SKM-1 (cell line): ENCODE measurements around the gene RADIL.

Source experiments
- DNase-seq: peaks from one replicate; lab custom pipeline; 2025; ENCODE audit not compliant: unreplicated experiment; lab: John Stamatoyannopoulos, UW

RADIL gene

DNA sequence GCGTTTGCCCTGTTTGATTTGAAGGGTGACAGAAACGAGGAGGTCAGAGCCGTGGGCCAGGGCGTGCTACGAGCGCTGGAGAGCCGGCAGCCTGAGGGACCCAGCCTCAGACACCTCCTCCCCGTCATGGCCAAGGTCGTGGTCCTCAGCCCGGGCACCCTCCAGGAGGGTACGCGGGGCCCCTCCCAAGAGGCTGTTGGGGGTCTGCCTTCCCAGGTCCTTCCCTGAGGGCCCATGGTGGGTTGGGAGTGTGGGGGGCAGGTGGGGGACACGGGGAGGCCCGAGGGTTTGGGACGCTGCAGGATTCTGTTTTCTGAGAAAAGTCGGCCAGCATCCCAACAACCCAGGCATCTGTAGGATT, 100.2 kb downstream of the RADIL start:
- no peak for DNase-seq

DNA sequence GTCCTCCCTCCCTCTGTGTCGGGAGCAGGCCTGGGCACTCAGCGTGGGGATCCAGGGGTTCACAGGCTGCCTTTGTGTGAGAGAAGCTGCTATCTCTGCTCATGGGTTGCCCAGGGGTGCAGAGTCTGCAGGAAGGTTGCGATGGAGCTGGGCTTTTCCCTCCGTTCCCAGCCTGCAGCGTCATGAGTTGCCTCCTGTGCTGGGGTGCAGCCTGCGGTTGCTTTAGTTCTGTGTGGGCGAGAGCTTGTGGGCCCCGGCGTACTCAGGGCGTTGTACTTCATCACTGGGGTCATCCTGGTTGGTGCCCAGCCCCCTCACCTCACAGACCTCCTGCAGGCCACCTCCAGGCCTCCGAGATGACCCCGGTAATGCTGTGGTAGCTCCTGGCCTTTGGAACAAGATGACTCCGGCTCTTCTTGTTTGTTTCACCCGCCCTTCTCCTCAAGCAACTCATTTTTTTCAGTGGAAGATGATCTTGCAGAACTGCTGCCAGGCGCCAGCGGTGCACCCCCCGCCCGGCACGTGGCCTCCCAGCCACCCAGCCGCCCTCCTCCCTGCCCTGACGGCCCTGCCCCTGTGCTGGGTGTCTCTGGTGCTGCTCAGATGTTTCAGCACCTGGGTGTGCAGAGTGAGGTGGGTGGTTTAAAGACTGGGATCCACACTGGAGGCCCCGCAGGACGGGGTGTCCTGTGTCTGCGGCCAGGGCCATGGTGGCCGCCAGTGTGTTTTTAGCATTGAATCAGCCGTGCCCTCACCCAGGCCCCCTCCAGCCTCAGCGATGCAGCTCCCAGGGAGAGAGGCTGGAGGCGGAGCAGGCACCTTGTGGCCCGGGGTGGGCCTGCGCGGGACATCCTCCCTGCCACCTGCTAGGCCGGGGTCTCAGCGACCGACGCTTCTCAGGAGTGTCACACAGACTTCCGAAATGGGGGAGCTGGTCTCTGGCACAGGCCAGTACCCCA, 100.9 kb downstream of the RADIL start:
- DNase-seq: no peak

DNA sequence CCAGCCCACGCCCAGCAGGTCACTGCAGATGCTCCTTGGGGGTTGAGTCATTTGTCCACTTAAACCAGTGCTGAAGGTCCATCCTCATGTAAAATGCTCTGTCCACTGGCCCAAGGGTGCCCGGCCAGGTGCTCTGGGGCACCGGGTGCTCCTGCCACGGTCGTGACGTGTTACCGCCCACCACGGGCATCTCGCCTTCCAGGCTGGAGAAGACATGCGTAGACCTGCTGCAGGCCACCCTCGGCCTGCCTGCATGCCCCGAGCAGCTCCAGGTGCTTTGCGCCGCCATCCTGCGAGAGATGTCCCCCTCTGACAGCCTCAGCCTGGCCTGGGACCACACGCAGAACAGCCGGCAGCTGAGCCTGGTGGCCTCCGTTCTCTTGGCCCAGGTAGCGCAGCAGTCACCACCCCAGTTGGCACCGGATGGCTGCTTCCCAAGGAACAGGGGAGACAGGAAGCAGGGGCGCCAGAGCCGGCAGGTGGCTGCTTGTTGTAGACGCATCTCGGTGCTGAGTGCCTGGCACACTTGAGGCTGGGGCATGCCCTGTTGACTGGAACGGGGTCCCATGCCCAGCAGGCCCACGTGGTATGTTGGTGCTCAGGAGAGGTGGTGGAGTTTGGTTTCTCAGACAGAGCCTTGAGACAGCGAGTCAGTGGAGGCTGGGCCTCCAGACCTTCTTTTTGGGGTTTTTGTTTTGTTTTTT, 102.0 kb downstream of the RADIL start:
- no peak for DNase-seq

DNA sequence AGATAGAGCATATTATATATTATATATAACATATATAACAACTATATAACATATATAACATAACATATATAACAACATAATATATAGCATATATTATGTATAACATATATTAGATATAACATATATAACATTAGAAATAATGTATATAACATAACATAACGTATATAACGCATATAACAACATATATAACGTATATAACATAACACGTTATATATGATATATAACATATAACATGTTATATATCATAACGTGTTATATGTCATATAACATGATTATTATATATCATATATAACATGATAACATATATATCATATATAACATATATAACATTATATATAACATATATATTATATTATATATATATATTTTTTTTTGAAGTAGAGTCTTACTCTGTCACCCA, 104.4 kb downstream of the RADIL start:
- no peak for DNase-seq

DNA sequence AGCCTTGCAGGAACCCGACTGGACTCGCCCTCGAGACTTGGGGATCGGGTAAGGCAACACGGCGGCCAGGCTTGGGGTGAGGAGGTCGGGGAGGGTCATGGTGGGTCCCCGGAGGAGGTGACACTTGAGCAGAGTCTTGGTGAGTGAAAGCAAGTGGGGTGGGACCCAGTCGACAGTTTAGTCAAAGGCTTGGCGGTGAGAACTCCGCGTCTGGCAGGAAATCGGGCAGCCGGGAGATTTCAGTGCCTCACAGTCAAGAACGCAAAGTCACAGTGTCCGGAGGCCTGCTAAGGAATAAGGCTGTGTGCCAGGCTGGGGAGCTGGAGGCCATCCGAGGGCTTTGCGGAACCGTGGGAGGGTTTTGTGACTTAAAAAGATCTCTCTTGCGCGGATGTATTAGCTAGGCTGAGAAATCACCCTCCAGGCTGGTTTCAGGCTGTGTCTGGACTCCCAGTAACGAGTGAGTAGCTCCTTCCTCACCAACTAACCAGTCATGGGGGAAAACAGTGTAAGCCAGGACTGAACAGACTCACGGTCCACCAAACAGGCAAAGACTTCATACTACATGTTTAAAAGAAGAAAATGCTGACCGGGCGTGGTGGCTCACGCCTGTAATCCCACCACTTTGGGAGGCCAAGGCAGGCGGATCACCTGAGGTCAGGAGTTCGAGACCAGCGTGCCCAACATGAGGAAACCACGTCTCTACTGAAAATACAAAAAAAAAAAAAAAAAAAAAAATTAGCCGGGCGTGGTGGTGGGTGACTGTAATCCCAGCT, 107.5 kb downstream of the RADIL start:
- DNase-seq: no peak

DNA sequence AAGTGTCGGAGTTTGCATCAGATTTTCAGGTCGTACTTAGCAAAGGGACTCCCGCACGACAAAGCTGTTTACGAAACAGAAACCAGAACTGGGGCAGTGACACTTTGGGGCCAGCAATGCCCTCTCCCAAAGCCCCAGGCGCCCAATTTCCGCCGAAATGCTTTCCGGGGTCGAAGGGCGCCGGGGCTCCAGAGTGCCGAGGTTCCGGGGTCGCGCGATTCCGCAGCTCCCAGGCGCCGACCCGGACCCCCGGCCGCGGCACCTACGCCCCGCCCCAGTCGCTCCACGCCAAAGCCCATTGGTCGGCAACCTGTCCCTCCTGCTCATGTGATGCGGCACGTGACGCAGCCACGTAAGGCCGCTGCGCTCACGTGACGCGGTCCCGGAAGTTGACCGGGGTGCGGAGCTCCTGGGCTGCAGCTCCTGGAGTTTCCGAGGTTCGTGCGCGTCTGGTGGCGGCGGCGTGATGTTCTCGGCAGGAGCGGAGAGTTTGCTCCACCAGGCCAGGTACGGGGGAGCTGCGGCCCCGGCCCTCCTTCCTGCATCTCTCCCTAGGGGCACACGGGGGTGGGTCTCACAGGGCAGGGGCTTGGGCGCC, 108.2 kb downstream of the RADIL start, which contains the start of gene AP5Z1:
TSS of gene AP5Z1 (plus strand) at position 374 of the 598 bp plus-strand sequence. CDS start at position 467, 93 bp downstream.
- DNase-seq: peak; percentile 76

DNA sequence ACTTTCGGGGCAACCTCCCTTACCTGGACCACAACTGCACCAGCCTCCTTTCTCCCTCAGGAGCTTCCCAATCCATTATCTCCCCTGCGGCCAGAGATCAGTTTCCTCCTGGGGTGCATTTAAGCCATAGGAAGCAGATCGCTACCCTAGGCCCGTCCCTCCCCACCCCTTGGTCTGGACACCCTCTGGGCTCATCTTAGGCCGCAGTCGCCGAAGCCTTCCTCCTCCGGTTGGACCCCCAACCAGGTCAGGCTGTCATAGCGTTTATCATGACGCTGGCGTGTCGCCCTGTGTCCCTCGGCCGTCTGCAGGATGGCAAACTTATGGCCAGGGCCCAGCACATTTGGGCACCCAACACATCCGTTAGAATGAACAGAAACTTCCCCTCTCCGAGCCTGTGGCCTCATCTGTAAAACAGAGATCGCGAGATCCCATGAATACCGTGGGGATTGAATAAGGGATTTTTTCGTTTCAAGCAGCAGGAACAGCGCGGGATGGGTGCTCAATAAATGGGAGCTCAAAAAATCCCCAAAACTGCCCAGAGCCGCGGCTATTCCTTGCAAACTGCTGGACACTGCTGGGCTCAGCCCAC, 108.8 kb downstream of the RADIL start:
- DNase-seq: peak; percentile 39

DNA sequence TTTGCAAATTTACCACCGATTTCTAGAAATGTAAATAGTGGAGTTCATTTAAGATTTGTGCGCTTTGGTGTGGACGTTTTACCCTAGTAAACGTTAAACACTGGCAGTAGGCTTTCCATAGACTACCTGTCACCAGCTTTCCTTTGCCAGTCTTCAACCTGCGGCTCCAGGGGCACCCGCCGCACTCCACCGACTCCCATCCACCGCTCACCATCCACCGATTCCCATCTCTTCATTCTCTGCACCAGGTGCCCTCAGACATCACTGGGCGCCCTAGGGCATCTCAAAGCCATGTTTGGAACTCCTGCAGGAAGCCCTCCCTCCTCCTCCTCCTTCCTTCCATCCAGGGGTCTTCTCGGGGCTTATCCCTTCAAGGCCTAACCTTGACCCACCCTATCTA, 109.5 kb downstream of the RADIL start:
- no peak for DNase-seq

DNA sequence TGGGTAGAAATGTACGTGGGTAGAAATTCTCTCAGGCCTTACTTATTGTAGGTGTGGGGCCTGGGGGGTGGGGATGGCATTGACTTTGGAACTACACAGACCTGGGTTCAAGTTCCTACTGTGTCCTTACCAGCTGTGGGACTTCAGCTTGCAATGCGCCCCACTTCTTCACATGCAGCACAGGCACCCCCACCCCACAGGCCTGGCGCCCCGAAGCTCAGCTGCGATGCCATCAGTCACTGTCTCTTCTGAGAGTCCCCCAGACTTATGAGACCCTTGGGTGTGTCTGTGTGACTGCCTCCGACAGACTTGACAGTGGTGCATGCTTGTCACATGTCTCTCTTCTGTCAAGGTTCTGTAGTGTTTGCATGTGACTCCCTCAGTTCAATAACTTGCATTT, 111.2 kb downstream of the RADIL start:
- no peak for DNase-seq

DNA sequence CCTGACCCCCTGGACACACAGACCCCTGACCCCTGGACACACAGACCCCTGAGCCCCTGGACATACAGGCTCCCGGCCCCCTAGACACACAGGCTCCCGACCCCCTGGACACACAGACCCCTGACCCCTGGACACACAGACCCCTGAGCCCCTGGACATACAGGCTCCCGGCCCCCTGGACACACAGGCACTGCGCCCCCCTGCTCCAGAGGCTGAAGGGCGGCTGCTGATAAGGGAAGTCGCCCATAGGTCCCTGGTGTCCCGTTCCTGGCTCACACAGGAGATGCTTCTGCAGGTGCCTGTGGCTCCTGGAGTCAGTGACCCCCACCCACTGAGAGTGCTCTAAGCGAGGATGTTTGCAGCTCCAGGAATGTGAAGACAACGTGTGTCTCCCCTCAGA, 111.8 kb downstream of the RADIL start:
- no peak for DNase-seq

DNA sequence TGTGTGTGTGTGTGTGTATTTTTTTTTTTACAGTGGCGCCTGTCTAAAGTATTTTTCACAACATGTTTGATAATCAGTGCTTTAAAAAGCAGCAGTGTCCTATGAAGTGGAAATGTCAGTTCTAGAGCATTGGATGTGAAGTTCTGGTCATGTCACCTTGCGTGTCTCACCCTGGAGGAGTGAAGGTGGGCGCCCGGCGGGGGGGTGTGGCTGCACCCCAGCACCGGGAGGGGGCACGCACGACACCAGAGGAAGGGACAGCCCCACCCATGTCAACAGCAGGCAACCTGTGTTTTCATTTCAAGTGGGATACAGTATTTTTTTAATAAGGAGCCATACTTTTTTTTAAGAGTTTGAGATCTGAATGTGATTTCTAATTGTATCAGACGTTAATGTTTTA, 112.6 kb downstream of the RADIL start:
- DNase-seq: no peak

DNA sequence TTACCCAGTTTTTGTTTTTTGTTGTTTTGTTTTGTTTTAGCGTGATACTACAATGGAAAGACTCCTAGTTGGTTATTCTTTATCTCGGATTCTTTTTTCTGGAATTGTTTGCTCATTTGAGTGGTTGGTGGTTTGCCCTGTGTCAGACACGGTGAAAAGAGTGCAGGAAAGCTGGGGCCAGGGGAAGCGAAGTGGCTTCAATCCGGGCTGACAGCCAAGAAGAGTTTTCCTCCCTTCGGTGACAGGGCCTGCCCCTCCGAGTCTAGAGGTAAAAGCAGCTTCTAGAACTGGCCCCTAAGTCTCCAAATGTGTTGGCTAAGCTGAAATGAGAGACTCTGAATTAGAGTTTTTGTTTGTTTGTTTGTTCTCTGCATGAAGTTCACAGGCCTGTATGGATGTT, 113.8 kb downstream of the RADIL start:
- DNase-seq: no peak

DNA sequence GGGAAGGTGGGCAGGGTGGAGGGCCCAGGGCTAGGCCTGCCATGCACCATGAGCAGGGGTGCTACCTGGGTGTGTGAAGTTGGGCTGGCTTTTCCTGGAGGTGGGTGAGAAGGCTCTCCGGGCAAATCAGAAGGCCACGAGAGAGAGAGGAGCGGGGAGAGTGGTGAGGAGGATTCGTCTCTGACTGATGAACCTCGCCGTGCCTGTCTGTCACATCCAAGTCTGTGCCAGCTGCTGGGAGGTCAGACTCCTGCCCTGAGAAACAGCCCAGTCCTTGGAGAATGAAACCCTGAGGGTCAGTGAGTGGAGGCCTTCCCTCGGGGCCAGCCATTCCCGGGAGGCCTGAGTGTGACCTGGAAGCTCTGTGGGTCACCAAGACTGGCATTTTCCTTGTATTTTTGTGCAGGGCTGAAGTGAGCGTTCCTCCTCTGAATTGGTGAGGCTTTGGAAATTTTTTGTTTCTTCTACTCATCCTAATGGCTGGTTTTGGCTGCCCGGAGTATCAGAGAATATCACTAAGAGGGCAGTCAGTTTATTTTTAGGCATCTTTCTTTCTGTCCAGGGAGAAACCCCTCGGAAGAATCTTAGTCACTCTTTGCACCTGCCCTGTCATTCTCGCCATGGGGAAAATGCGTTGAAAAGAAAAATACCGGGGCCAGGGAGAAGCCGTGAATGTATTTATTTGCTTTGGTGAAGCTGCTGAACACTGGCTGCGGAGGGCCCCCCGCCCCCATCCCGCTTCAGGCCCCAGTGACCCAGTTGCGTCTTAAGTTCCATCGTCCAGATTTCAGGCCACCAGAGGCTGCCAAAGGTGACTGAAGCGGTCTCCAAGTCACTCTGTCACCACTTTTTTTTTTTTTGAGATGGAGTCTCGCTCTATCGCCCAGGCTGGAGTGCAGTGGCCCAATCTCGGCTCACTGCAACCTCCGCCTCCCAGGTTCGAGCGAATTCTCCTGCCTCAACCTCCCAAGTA, 114.6 kb downstream of the RADIL start:
- no peak for DNase-seq

DNA sequence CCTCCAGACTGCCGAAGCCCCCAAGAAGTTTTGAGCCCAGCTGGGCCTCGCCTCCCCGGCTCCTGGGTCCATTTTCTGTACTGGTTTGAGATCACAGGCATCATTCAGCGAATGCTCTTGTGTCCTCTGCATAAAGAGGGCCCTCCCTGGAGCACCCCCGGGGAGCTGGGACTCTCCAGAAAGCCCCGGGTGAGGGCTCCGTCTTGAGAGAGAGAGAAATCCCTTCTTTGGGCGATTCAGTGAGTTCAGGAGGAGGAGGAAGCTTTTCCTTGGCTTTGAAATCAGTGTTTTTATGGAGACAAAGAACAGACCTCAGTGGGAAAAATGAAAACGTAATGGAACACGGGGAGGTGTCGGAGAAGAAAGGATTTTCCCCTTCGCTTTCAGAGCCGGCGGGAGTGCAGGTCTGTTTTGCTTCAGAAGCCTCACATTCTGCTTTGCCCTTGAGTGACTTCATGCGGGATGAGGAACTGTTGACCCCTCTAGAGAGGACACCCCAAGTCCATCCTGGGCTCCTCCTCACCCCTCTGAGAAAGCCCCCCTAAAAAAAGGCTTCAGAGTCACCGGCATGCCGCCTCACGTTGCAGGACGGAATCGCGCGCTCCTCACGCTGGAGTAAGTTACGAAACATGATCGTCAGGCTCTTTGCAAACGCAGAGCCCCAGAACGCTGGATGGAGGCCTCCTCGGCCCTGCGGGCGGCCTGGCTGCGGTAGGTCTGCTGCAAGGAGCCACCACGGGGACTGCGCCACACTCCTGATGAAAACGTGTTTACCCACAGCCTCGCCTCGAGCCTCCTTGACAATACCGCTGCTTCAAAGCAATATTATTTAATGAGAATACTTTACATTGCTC, 116.6 kb downstream of the RADIL start:
- no peak for DNase-seq

DNA sequence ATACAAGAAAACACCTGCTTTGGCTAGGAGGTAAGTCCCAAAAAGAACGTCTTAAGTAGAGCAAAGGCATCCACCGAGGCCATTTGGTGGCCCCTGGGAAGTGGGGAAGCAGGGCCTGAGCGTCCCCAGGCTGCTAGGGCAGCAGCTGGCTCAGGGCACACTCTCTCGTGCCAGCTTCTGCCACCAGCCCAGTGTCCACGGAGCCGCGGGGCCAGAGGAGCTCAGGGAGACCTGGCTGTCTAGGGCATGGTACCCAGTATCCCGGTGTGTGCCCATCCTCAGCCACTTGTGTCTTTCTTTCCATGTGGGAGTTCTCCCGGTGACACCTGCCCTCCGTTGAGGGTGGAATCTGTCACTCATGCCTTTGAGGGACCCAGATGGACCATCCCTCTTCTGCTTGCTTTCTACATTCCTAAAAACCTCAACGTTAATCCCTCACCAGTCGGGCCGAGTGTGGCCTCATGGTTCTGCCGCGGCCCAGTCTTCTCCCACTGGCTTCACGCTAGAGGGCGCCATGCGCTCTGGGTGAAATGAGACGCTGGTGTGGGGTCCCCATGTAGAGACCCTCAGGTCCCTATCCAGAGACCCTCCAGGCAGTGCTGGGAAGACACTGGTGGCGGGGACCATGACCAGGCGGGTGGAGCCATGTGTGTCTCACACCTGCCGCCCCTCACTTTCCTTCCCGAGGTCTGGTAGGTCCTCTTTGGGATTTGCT, 117.6 kb downstream of the RADIL start:
- DNase-seq: no peak

DNA sequence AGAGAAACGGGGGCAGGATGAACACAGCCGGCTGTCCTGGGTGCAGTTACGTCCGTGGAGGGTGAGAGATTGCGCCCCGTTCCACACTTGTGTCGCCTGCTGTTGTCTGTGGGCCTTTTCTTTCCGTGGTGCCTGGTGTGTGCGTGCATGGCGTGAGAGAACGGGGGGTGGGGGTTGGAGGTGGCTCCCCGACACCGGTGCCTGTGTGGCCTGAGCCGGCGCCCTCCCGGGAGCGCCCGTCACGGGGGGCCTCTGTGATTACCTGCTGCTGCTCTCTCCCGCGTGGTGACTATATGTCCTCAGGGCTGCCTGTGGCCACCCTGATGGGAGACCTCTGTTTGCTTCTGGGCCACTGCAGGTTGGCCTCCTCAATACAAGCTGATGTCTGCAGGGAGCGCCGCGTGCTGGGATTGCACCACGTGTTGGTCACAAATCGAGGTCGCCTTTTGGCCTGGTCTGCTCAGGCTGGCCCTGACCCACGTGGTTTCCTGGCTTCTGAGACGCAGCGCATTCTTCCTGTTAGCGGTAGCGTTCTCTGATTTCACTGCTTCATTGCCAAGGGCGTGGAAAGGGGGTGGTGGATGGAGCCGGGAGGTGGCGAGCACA, 119.0 kb downstream of the RADIL start:
- DNase-seq: no peak

DNA sequence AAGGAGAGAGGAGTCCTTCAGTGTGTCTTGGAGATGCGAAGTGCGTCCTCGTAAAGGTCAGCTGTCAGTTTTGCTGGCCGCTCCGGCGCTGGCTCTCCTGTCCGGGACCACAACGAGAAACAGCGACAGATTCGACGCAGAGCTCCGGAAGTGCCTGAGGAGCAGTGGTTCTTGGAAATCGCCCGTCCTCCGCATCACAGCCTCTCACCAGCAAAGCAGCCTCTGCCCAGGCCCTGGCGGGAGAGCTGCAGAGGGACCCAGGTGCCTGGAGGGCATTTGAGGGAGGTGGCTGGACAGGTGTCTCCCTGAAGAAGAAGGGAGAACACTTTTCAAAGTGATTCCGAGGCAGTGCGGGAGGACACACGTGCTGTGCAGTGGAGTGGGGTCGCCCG, 119.7 kb downstream of the RADIL start:
- no peak for DNase-seq
